ENCODE results near the gene DPM1. TPM values are rescaled to one million over a fixed set of nuclear protein-coding genes. Genes with fewer than 3 reads are reported as not detected.
A peak's percentile ranks its signal among the peaks of the same experiment; 100 is the strongest.

The DPM1 gene
- total RNA-seq, 1 experiment from 2014 or later: 59.2 TPM

DNA sequence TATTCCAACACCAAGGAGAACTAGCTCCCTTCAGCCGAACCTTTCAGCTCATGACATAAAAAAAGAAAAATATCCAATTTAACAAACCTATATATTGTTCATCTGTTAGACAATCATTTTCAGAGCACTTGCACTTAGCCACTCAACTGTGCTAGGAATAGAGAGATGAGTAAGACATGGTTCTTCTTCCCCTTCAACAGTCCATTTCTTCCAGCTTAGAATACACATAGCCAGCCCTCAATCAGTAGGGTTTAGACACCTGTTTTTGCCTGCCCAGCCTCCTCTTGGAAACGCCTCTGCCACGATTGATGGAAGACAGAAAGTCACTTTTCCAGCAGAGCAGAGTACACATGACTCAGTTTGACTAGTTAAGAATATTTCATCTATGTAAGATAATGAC is 48.9 kb downstream of the DPM1 start:
- Histone ChIP-seq H3K27me3 (ENCODE audit: control insufficient read depth, insufficient read depth, low read length) (no peaks in the 10 kb centered on the region), H3K36me3 (replicated peaks; ENCODE audit: control insufficient read depth, insufficient read depth, low read length) (no peaks in the 10 kb centered on the region; the same call in 1 of the 2 replicates), H3K4me3 (ENCODE audit: insufficient read depth, low read depth, low read length) (no peak overlapping the region)
- DNase-seq: no peak

DNA sequence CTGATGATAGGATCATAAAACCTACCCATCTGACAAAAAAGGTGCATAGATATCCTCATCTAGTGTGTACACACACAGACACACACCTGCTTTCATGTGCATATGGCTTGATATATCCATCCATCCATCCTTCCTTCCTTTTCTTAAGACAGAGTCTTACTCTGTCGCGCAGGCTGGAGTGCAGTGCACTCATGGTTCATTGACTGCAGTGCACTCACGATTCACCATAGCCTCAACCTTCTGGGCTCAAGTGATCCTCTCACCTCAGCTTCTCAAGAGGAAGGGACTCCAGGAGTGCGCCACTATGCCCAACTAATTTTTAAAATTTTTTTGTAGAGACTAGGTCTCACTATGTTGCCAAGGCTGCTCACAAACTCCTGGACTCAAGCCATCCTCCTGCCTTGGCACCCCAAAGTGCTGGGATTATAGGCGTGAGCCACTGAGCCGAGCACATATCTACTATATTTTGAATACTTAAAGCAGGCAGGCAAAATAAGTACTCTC is 54.2 kb downstream of the DPM1 start:
- Histone ChIP-seq H3K27me3 (ENCODE audit: control insufficient read depth, insufficient read depth, low read length) (no peaks in the 10 kb centered on the region), H3K36me3 (replicated peaks; ENCODE audit: control insufficient read depth, insufficient read depth, low read length) (peaks cover 14% of the 10 kb centered on the region), H3K4me3 (ENCODE audit: insufficient read depth, low read depth, low read length) (no peak overlapping the region)
- no peak for DNase-seq

- no peak for DNase-seq
- H3K36me3 ChIP-seq (replicated peaks; ENCODE audit: control insufficient read depth, insufficient read depth, low read length): peaks cover 16% of the 10 kb centered on the region
Observed at GRCh38 chr20:50903353-50904051, 54.8 kb downstream of the DPM1 start.

DNA sequence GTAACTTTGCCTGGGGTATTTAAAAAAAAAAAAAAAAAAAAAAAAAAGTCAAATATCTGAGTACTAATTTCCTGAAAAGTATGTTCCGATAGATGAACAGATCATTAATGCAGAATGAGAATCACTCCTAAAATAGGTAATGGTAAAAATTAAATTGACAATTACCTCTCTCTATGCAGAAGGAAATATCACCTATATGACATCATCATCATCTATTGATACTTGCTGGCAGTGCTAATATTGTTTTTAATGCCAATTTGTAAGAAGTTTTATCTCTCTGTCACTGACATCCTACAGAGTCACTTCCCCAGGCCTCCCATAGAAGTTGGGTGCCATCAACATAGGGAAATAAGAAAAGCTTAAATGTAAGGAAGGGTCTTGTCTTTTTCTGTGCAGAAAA is 57.0 kb downstream of the DPM1 start:
- no peaks in the 10 kb centered on the region for H3K27me3 ChIP-seq (ENCODE audit: control insufficient read depth, insufficient read depth, low read length)
- H3K36me3 ChIP-seq (replicated peaks; ENCODE audit: control insufficient read depth, insufficient read depth, low read length): peaks cover 28% of the 10 kb centered on the region

More at GRCh38 chr20:50903353-50904051, 54.8 kb downstream of the DPM1 start:
- Histone ChIP-seq H3K4me3 (ENCODE audit: insufficient read depth, low read depth, low read length) (no peak overlapping the region), H3K27me3 (ENCODE audit: control insufficient read depth, insufficient read depth, low read length) (no peaks in the 10 kb centered on the region)

DNA sequence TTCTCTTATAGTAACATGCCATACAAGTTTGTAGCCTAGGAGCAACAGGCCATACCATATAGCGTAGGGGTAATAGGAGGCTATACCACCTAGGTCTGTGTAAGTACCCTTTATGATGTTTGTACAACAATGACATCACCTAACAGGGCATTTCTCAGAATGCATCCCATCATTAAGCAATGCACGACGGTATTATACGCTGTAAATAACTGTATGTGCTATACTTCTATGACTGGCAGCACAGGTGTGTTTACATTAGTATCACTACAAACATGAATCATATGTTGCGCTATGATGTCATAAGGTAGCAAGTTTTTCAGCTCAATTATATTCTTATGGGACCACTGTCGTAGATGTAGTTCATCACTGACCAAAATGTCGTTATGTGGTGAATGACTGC is 58.1 kb downstream of the DPM1 start:
- peaks cover 28% of the 10 kb centered on the region for H3K36me3 ChIP-seq (replicated peaks; ENCODE audit: control insufficient read depth, insufficient read depth, low read length)
- no peak for DNase-seq
- H3K27me3 ChIP-seq (ENCODE audit: control insufficient read depth, insufficient read depth, low read length): no peaks in the 10 kb centered on the region
- H3K4me3 ChIP-seq (ENCODE audit: insufficient read depth, low read depth, low read length): no peak overlapping the region

More for the DNA sequence above, 57.0 kb downstream of the DPM1 start:
- no peak overlapping the region for H3K4me3 ChIP-seq (ENCODE audit: insufficient read depth, low read depth, low read length)
- no peak for DNase-seq

DNA sequence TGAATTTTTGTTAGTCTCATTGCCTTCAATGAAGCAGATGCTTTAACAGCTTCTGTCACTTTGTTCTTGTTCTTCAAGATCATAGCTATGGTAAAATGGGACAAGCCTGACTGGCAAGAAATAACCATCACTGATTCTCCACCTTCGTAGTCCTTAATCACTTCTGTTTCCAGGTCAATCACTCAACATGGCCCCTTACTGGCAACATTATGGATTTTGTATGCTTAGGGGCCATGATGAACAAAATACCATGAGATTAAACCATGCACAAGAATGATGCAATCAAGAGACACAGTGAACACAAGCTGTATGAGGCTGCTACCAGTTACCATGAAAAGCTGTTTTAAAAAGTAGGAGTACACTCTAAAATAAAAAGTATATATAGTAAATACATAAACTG is 59.9 kb downstream of the DPM1 start:
- Histone ChIP-seq H3K4me3 (ENCODE audit: insufficient read depth, low read depth, low read length) (no peak overlapping the region), H3K36me3 (replicated peaks; ENCODE audit: control insufficient read depth, insufficient read depth, low read length) (peaks cover 35% of the 10 kb centered on the region), H3K27me3 (ENCODE audit: control insufficient read depth, insufficient read depth, low read length) (no peaks in the 10 kb centered on the region)
- DNase-seq: no peak

- Histone ChIP-seq H3K36me3 (replicated peaks; ENCODE audit: control insufficient read depth, insufficient read depth, low read length) (peaks cover 47% of the 10 kb centered on the region), H3K4me3 (ENCODE audit: insufficient read depth, low read depth, low read length) (no peak overlapping the region), H3K27me3 (ENCODE audit: control insufficient read depth, insufficient read depth, low read length) (no peaks in the 10 kb centered on the region)
- DNase-seq: no peak
Observed at GRCh38 chr20:50895111-50895830, 63.1 kb downstream of the DPM1 start.

DNA sequence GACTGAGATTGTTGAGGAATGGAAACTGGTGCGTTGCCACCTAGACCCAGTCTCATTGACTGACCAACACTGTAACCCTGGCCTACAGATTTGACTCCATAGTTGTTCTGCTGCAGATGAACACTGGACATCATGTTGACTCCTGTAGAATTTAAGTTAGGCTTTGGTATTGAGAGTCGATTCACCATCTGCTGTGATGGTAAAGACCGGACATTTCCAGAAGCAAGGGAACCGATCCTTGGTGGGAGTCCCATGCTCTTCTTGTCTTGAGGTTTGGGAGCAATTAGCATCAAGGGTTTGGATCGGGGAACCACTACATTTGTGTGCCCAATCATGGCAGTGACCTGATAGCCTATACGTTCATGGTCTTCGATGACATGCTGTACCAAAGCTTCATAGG is 64.7 kb downstream of the DPM1 start:
- no peak for DNase-seq
- H3K4me3 ChIP-seq (ENCODE audit: insufficient read depth, low read depth, low read length): no peak overlapping the region
- peaks cover 48% of the 10 kb centered on the region for H3K36me3 ChIP-seq (replicated peaks; ENCODE audit: control insufficient read depth, insufficient read depth, low read length)
- no peaks in the 10 kb centered on the region for H3K27me3 ChIP-seq (ENCODE audit: control insufficient read depth, insufficient read depth, low read length)

- H3K27me3 ChIP-seq (ENCODE audit: control insufficient read depth, insufficient read depth, low read length): no peaks in the 10 kb centered on the region
- H3K4me3 ChIP-seq (ENCODE audit: insufficient read depth, low read depth, low read length): no peak overlapping the region
- DNase-seq: no peak
- H3K36me3 ChIP-seq (replicated peaks; ENCODE audit: control insufficient read depth, insufficient read depth, low read length): peaks cover 40% of the 10 kb centered on the region
Observed at GRCh38 chr20:50892394-50892793, 65.9 kb downstream of the DPM1 start.

DNA sequence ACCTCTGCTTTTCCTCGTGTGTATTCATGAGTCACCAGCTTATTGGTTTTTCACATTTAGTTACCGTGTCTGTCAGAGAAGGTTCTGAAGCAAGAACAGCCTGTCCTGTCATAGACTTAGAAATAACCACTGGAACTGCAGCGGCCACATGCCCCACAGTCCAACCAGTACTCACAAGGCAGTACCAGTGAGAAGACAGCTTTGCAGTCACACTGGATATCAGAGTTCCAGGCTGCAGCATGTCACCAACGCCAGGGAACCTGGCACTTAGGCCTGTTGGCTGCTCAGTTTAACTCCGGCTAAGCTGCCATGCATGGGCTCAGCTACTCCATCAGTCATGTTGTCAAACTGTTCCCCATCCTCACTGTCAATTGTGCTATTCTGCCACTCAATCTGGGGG is 67.2 kb downstream of the DPM1 start:
- H3K36me3 ChIP-seq (replicated peaks; ENCODE audit: control insufficient read depth, insufficient read depth, low read length): peaks cover 36% of the 10 kb centered on the region
- no peaks in the 10 kb centered on the region for H3K27me3 ChIP-seq (ENCODE audit: control insufficient read depth, insufficient read depth, low read length)
- no peak overlapping the region for H3K4me3 ChIP-seq (ENCODE audit: insufficient read depth, low read depth, low read length)
- no peak for DNase-seq

- Histone ChIP-seq H3K4me3 (ENCODE audit: insufficient read depth, low read depth, low read length) (no peak overlapping the region), H3K27me3 (ENCODE audit: control insufficient read depth, insufficient read depth, low read length) (no peaks in the 10 kb centered on the region), H3K36me3 (replicated peaks; ENCODE audit: control insufficient read depth, insufficient read depth, low read length) (peaks cover 18% of the 10 kb centered on the region)
- DNase-seq: no peak
Observed at GRCh38 chr20:50887576-50887975, 70.8 kb downstream of the DPM1 start.

GRCh38 chr20:50886184-50886790 is 72.0 kb downstream of the DPM1 start:
- Histone ChIP-seq H3K36me3 (replicated peaks; ENCODE audit: control insufficient read depth, insufficient read depth, low read length) (peaks cover 10% of the 10 kb centered on the region), H3K4me3 (ENCODE audit: insufficient read depth, low read depth, low read length) (no peak overlapping the region), H3K27me3 (ENCODE audit: control insufficient read depth, insufficient read depth, low read length) (no peaks in the 10 kb centered on the region)
- no peak for DNase-seq

GRCh38 chr20:50885781-50886180 is 72.6 kb downstream of the DPM1 start:
- DNase-seq: no peak
- H3K27me3 ChIP-seq (ENCODE audit: control insufficient read depth, insufficient read depth, low read length): no peaks in the 10 kb centered on the region
- peaks cover 7% of the 10 kb centered on the region for H3K36me3 ChIP-seq (replicated peaks; ENCODE audit: control insufficient read depth, insufficient read depth, low read length)
- H3K4me3 ChIP-seq (ENCODE audit: insufficient read depth, low read depth, low read length): no peak overlapping the region

DNA sequence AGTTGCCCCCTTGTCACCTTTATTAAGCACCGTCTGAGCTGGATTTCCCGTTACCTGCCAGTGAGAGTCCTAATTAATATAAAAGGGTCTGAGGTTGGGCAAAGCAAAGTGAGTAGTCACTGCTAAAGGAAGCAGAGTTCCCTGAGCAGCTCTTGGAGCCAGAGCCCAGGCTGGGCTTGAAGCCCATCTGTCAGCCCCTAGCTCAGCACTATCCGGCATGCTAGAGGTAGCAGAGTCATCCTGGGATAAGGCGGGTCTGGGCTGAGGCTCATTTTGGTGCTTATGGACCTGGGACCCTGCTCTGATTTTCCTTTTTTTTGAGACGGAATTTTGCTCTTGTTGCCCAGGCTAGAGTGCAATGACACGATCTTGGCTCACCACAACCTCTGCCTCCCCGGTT is 73.3 kb downstream of the DPM1 start:
- H3K27me3 ChIP-seq (ENCODE audit: control insufficient read depth, insufficient read depth, low read length): no peaks in the 10 kb centered on the region
- DNase-seq: peak; percentile 16
- H3K4me3 ChIP-seq (ENCODE audit: insufficient read depth, low read depth, low read length): no peak overlapping the region
- H3K36me3 ChIP-seq (replicated peaks; ENCODE audit: control insufficient read depth, insufficient read depth, low read length): peaks cover 6% of the 10 kb centered on the region

Measured in H7 (cell line).